ENCODE results near the gene UBC.
A peak's percentile ranks its signal among the peaks of the same experiment; 100 is the strongest.

DNA sequence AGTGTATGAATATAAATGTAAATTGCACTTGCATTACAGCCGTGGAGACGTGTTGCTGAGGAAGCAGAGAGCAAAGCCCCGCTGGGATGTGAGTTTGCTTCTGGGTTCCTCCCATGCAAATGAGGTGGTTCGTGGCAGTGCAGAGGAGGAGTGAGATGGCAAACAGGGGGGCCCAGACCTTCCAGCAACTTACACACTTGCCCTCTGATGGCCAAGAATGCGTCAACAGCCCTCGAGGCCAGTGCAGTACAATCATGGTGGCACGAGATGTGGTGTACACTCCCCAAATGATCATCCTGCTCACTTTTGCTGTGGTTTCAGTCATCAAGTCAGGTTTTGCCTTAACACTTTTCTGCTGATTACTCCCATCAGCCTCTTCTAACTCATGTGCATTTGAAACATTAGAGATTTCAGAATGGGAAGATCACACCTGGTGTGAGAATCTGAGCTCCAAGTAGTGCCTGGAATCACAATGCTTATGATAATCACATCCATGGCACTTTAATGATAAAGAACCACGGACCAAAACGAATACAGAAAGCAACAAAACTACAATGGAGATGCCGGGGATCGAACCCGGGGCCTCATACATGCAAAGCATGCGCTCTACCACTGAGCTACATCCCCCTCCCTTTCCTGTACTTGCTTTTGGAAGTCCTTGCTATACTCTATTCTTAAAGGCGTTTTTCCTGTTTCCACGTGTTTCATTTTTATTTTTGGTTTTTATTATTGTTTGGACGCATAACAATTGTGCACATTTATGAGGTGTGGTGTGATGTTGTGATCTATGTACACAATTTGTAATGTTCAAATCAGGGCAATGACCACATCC, 7.0 kb upstream of the UBC start:
- TF ChIP-seq POLR2AphosphoS5 (IDR thresholded peaks at IDR 0.05; ENCODE audit: insufficient read depth in 1 of 2, low read depth in 1 of 2) = peak in 1 of 2 donors; percentile 95
- TF ChIP-seq, protein P1, sequence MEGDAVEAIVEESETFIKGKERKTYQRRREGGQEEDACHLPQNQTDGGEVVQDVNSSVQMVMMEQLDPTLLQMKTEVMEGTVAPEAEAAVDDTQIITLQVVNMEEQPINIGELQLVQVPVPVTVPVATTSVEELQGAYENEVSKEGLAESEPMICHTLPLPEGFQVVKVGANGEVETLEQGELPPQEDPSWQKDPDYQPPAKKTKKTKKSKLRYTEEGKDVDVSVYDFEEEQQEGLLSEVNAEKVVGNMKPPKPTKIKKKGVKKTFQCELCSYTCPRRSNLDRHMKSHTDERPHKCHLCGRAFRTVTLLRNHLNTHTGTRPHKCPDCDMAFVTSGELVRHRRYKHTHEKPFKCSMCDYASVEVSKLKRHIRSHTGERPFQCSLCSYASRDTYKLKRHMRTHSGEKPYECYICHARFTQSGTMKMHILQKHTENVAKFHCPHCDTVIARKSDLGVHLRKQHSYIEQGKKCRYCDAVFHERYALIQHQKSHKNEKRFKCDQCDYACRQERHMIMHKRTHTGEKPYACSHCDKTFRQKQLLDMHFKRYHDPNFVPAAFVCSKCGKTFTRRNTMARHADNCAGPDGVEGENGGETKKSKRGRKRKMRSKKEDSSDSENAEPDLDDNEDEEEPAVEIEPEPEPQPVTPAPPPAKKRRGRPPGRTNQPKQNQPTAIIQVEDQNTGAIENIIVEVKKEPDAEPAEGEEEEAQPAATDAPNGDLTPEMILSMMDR (IDR thresholded peaks at IDR 0.05) = no peak

Data from vagina (tissue), 2 donors.